Left renal pelvis (tissue), 4 donors: ENCODE data around the gene IKZF3. TPM values are rescaled to one million over a fixed set of nuclear protein-coding genes. Genes with fewer than 3 reads are reported as not detected.

Source experiments
- DNase-seq, 4 donors: peaks; one replicate each; pipeline ENCODE4 v3.0.0-alpha.2; 2013; ENCODE audit warnings: low read depth in 4 of 4, low spot score in 3 of 4
- polyA plus RNA-seq, 4 donors: library from polyadenylated mRNA; unstranded; fragments of 120-200 nt; gene quantifications; one replicate each; pipeline ENCODE4 v1.2.1, GENCODE V29; 2013; ENCODE audit not compliant: insufficient read length in 4 of 4

The IKZF3 gene
- polyA plus RNA-seq, 4 donors, result 0.23 to 0.35 (median 0.30) TPM

- no peak for DNase-seq
Measured at GRCh38 chr17:39820987-39821386, 43.1 kb downstream of the IKZF3 start.

- no peak for DNase-seq
Measured at GRCh38 chr17:39820541-39820940, 43.6 kb downstream of the IKZF3 start.

DNA sequence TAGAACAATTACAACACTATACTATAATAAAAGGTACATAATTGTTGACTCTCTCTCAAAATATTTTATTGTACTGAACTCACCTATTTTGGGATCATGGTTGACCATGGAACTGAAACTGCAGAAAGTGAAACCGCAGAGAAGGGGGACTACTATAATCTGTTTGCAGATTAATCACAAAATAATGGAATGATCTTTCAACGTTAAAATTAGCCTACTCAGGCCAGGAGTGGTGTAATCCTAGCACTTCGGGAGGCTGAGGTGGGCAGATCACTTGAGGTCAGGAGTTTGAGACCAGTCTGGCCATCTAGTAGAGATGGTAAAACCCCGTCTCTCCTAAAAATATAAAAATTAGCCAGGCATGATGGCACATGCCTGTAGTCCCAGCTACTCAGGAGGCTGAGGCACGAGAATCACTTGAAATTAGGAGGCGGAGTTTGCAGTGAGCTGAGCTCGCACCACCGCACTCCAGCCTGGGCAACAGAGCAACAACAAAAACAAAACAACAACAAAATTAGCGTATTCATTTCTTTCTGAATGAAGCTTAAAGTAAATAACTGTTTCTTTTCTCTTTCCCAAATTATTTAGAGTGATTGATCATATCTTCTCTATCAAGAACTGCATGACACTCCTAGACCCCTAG, 45.6 kb downstream of the IKZF3 start:
- DNase-seq, result no peak

- no peak for DNase-seq
Measured at GRCh38 chr17:39816272-39816671, 47.8 kb downstream of the IKZF3 start.

GRCh38 chr17:39814497-39814896, 49.6 kb downstream of the IKZF3 start:
- no peak for DNase-seq

GRCh38 chr17:39813631-39814030, 50.5 kb downstream of the IKZF3 start:
- DNase-seq, result no peak

- no peak for DNase-seq
Measured at GRCh38 chr17:39812466-39812865, 51.6 kb downstream of the IKZF3 start.

DNA sequence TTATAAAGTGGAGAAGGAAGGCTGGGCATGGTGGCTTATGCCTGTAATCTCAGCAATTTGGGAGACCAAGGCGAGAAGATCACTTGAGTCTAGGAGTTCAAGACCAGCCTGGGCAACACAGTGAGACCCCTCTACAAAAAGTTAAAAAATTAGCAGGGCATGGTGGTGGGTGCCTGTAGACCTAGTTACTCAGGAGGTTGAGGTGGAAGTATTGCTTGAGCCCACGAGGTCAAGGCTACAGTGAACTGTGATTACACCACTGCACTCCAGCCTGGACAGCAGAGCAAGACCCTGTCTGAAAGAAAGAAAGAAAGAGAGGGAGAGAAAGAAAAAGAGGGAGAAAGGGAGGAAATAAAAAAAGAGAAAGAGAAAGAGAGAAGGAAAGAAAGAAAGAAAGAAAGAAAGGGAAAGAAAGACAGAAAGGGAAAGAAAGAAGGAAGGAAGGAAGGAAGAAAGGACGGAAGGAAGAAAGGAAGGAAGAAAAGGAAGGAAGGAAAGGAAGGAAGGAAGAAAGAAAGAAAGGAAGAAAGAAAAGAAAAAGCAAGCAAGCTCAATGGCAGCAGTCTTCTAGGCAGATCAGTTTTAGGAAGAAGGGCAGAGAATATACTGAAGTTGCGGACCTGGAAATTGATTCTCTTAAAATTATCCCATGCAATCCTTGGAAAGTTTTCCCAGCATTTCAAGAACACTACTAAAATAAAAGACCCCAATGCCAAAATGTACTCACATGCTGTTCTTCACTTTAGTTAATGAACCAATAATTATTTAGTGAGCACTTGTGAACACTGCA, 53.0 kb downstream of the IKZF3 start:
- no peak for DNase-seq

DNA sequence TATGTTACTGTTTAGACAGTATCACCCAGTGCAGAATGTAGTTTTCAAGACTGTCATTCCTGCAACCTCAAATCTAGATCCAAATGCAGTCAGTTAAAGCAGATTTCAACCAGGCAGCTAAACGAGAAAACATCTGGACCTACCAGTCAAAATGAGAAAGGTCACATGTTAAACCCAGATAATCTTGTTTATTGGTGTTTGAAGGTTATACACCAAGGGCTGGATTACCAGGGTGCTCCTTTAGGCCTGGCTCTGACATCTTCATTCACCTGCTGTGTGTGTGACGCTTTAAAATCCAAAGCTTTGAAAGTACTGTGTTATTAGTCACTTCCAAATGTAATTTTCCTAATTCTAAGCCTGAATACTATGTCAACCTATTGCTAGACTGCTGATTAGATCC, 54.9 kb downstream of the IKZF3 start:
- no peak for DNase-seq

- DNase-seq, result peak in 1 of 4 donors; percentile 10
Measured at GRCh38 chr17:39808409-39808997, 55.6 kb downstream of the IKZF3 start.

DNA sequence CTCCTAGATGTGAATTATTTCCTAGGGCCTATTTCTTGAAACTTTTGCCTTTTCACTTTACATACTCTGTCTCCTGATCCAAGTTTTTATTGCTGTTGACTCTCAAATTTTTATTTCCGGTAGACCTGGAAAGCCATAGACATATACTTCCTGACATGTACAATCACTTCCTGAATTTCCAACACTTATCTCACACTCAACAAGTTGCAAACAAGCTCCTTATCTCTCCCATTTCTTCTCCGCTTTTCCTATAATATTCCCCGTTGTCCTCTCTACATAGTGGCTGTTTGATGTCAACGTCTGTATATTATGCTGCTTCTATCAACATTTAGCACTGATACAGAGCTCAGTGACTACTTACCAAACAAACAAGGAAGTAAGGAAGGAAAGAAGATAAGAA, 59.3 kb downstream of the IKZF3 start:
- no peak for DNase-seq

DNA sequence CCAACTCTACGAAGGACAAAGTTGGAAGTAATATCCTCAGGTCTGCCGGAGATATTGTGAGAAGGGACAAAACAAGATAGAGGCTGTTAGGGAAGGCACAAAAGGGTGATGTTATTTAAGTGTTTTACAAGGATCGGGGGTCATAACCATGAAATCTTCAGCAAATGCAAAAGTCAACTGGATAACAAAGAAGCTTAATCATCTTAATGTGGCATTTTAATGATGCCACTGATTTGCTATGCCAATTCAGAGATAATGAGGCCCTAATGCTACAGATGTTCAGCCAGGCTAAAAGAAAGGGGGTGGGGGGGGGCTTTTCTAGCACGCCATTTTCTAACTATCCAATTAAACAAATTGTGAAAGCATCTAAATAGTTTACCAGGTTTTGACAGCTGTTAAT, 63.1 kb downstream of the IKZF3 start:
- no peak for DNase-seq

DNA sequence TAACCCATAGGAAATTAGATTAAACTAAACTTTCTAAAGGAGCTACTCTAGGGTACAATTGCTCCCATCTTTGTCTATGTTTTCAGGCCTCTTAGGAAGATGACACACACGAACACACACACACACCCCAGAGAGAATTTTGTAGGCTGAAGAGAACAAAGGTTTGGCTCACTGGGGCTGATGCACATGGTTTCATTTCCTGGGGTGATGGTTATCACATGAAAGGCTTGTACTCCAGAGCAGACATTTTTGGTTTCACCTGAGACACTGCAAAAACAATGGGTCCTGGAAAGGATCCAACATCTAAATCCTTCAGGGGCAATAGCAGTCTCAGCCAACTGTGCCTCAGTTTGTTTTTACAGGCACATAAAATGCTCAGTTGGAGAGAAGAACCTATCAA, 63.6 kb downstream of the IKZF3 start:
- DNase-seq, result no peak

DNA sequence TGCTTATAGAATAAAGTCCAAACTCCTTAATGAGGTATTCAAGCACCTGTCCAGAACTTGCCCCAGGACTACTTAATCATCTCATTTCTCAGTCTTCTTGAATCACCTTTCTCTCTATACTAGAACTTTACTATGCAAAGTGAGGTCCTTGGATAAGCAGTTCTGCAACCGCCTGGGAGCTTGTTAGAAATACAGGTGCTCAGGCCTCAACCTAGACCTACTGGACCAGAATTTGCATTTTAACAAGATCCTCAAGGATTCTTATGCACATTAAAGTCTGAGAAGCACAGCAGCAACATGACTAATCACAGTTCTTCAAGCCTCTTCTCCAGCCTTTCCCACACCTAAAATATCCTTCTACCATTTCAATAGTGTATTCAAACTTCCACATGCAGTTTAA, 64.7 kb downstream of the IKZF3 start:
- DNase-seq, result no peak

DNA sequence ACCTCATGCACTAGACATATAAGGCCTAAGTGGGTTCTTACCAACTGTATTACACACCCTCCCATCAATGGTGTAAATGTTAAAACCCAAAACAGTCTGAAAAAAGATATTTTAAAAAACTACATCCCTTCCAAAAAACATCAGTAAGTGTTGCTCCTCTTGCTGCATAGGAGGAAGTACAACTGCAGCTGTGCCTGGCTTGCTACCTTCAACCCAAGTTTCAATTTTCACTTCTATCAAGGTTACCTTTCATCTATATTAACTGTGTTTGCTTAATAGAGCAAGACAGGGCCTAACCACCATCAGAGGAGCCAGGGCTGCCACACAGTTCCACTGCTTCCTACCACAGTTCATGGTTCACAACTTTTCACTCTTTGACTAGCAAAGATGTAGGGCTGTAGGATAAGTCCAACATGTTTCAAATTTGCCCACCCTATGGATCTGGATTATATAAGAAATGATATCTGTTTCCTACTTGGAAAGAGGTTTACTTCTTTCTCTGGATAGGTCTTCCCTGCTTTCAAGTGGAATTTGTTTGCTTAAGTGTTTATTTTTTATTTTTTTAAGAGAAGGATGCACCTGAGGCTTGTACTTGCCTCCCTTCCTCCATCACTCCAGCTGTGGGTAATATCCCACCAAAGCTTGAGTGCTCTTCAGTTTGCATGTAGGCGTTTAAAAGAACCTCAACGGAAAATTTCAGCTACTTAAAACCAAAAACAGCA, 69.7 kb downstream of the IKZF3 start:
- no peak for DNase-seq

- DNase-seq, result no peak
Measured at GRCh38 chr17:39793301-39793872, 70.7 kb downstream of the IKZF3 start.

DNA sequence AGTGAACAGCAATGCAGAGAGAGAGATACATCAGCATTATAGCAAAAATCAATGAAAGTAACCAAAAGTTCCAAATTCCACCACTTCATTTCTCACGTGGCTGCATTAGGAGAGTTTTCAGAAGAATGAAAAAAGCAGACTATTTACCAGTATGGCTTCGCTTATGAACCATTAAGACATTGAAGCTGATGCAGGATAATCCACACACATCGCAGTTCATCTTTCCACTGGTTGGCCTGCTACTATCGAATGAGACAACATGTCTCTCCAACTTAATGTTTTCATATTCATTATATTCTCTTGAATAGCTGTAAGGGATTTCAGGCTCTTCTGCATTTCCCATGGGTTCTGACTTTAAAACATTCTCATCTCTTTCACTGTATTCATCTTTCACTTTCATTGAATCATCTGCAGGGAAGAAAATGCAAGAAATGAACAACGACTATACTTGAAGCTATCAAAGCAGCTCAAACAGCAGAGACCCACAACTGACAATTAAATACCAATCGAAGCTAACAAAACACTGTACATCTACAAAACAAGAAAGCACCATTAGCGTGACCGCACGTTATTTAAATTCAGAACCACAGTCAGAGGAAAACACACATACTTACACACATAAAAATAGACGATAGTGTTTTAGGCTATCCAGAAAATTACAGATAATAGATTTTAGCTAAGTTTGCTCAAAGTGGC, 71.4 kb downstream of the IKZF3 start:
- DNase-seq, result no peak

- DNase-seq, result no peak
Measured at GRCh38 chr17:39791111-39791992, 72.8 kb downstream of the IKZF3 start.

DNA sequence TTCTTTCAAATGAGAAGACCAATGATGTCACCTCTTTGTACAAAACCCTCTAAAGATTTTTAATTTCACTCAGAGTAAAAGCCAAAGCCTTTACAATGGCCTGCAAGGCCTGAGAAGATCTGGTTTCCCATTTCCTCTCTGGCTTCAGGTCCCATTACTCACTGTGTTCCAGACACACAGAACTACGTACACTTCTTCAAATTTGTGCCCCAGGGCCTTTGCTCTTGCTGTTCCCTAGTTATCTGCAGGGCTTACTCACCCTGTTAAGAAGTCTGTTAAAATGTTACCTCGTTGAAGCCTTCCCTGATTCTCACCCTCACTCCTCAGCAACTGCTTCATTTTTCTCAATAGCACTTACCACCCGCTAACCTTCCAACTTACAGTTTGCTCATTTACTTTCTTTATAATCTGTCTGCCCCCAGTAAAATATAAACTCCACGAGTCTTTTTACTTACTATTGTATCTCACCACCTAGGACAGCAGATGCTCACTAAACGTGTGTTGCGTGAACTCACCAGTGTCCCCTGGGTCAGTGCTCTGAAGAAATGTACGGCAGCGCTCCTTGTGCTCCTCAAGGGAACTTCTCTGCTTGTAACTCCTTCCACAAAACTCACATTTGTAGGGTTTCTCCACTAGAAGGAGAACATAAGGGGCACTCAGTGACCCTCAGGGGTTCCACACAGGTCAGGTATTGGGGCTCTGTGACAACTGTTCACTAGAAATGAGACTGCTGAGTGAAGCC, 76.2 kb downstream of the IKZF3 start:
- DNase-seq, result no peak
